BE2C (cell line): ENCODE results near the gene DNAJB11.

ENCODE experiments used
- DNase-seq: peaks from one replicate; pipeline ENCODE4 v3.0.0-alpha.2; 2020
- H3K27me3 ChIP-seq: fragments of 250-450 bp; sonication (Bioruptor Pico); 2 replicates; pipeline ENCODE4 v1.5.1; 2020; ENCODE audit warnings: mild to moderate bottlenecking
- H3K36me3 ChIP-seq: fragments of 250-450 bp; sonication (Bioruptor Pico); 2 replicates; pipeline ENCODE4 v1.5.1; 2020; ENCODE audit warnings: mild to moderate bottlenecking
- H3K4me1 ChIP-seq: fragments of 250-450 bp; sonication (Bioruptor Pico); 2 replicates; pipeline ENCODE4 v1.5.1; 2020
- H3K4me3 ChIP-seq: 2 replicates; pipeline ENCODE4 v1.5.1; 2011; ENCODE audit warnings: low read depth, low read length
- H3K9me3 ChIP-seq: fragments of 250-450 bp; sonication (Bioruptor Pico); 2 replicates; pipeline ENCODE4 v1.5.1; 2020
- CTCF ChIP-seq: IDR thresholded peaks from 2 replicates; pipeline ENCODE4 v1.5.1; 2012; ENCODE audit warnings: mild to moderate bottlenecking, low read depth, low read length

DNAJB11 gene

GRCh38 chr3:186596568-186597287 lies 26.2 kb downstream of the DNAJB11 start:
- Histone ChIP-seq H3K4me3 (no peak overlapping the region), H3K9me3 (no peaks in the 10 kb centered on the region), H3K36me3 (no peaks in the 10 kb centered on the region), H3K27me3 (no peaks in the 10 kb centered on the region), H3K4me1 (no peaks in the 10 kb centered on the region)
- TF ChIP-seq CTCF, result no peak
- no peak for DNase-seq

- H3K36me3 ChIP-seq, result no peaks in the 10 kb centered on the region
- H3K27me3 ChIP-seq, result no peaks in the 10 kb centered on the region
- no peaks in the 10 kb centered on the region for H3K9me3 ChIP-seq
- H3K4me1 ChIP-seq, result no peaks in the 10 kb centered on the region
- TF ChIP-seq CTCF, result no peak
- no peak for DNase-seq
- no peak overlapping the region for H3K4me3 ChIP-seq
Measured at GRCh38 chr3:186598108-186598784, 27.7 kb downstream of the DNAJB11 start.

- DNase-seq, result no peak
Measured at GRCh38 chr3:186598794-186599141, 28.2 kb downstream of the DNAJB11 start.

GRCh38 chr3:186599142-186599784 lies 28.7 kb downstream of the DNAJB11 start:
- Histone ChIP-seq H3K27me3 (no peaks in the 10 kb centered on the region), H3K4me3 (no peak overlapping the region), H3K4me1 (no peaks in the 10 kb centered on the region), H3K36me3 (no peaks in the 10 kb centered on the region), H3K9me3 (no peaks in the 10 kb centered on the region)
- TF ChIP-seq CTCF, result no peak
- no peak for DNase-seq

More at GRCh38 chr3:186598794-186599141, 28.2 kb downstream of the DNAJB11 start:
- Histone ChIP-seq H3K27me3 (no peaks in the 10 kb centered on the region), H3K4me3 (no peak overlapping the region), H3K9me3 (no peaks in the 10 kb centered on the region), H3K4me1 (no peaks in the 10 kb centered on the region), H3K36me3 (no peaks in the 10 kb centered on the region)
- TF ChIP-seq CTCF, result no peak

- no peak for TF ChIP-seq CTCF
- Histone ChIP-seq H3K4me3 (no peak overlapping the region), H3K27me3 (no peaks in the 10 kb centered on the region), H3K4me1 (no peaks in the 10 kb centered on the region), H3K36me3 (no peaks in the 10 kb centered on the region), H3K9me3 (no peaks in the 10 kb centered on the region)
- no peak for DNase-seq
Measured at GRCh38 chr3:186599785-186600166, 29.3 kb downstream of the DNAJB11 start.

- Histone ChIP-seq H3K4me3 (no peak overlapping the region), H3K36me3 (no peaks in the 10 kb centered on the region), H3K4me1 (no peaks in the 10 kb centered on the region), H3K27me3 (no peaks in the 10 kb centered on the region), H3K9me3 (no peaks in the 10 kb centered on the region)
- DNase-seq, result no peak
- TF ChIP-seq CTCF, result no peak
Measured at GRCh38 chr3:186600896-186601295, 30.4 kb downstream of the DNAJB11 start.
